Neural progenitor cell (in vitro differentiated cells): ENCODE data around the gene UNC5B.

Experiments
- CTCF ChIP-seq: fragments of 200-600 bp; sonication (generic); IDR thresholded peaks from 2 replicates; pipeline ENCODE4 v1.5.1; 2017; ENCODE audit warnings: antibody characterized with exemption, mild to moderate bottlenecking
- EZH2 ChIP-seq: fragments of 200-600 bp; sonication (generic); IDR thresholded peaks from 2 replicates; pipeline ENCODE4 v1.6.1; 2017; ENCODE audit warnings: antibody characterized with exemption, mild to moderate bottlenecking, moderate library complexity

DNA sequence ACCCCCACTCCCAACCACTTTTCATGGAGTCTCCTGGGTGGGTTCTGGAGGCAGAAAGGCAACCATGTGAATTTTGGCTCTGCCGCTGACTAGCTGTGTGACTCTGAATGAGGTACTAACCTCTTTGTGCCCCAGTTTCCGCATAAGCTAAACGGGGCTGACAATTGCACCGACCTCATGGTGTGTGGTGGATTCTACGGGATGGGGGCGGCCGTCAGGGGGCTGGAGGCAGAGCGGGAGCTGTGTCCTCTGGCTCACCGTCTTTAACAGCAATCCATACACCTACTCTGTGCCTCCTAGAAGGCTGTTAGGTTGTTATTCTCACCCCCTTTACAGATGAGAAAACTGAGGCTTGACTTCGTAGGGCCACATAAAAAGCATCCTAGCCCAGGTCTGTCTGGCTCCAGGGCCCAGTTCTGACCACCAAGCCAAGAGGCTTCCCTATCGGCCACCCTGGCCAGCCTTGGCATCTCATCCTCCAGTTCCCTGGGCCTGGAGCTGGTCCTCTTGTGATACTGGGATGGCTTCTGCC, 102.4 kb downstream of the UNC5B start:
- TF ChIP-seq CTCF (no peak), EZH2 (no peak)
